HG03521 (cell line): ENCODE data around the gene TRIM41.
"Not testable (repeated sequence)": the region's sequence is repeated elsewhere in the genome, so short reads cannot be mapped to it uniquely, and the experiment has no call there.

Experiments
- ATAC-seq: cut with Tn5 transposase; IDR thresholded peaks from one replicate; pipeline ENCODE4 v1.9.1; 2021; ENCODE audit warnings: mild to moderate bottlenecking, moderate library complexity; ENCODE audit not compliant: unreplicated experiment

The TRIM41 gene

DNA sequence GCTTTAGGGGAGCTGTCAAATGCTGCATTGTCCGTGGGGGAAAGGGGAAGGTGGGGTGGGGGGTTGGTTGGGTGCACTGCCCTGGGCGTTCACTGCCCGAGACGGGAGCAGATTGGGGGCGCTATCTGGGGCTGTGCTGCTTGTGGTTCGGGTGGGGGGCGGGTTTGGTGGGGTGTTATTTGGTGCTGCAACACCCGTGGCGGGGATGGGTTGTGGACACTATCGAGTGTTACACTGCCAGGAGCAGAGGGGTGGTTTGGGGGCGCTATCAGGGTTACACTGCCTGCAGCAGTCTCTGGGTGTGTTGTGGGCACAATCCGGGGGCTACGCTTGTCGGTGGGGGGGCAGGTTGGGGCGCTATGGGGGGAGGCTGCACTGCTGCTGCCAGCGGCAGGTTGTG, 59.3 kb downstream of the TRIM41 start:
- not testable (repeated sequence) for ATAC-seq

DNA sequence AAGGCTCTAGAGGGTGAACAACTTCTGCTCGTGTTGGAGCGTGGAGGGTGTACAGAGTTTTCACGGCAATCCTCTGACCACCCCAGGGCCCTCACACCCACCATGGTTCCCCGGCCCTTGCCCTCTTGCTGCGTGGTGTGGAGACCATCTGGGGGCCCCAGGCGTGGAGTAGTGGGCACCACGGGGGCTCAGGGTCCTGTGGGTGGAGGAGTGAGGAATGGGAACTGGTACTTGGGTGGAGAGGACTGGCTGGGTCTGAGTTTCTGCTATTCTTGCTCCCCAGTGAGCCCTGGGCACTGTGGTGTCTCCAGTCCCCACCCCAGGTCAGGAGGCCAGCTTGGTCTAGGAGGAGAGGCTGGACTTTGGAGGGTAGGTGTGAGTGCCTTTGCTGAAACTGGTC, 59.8 kb downstream of the TRIM41 start:
- no peak for ATAC-seq

DNA sequence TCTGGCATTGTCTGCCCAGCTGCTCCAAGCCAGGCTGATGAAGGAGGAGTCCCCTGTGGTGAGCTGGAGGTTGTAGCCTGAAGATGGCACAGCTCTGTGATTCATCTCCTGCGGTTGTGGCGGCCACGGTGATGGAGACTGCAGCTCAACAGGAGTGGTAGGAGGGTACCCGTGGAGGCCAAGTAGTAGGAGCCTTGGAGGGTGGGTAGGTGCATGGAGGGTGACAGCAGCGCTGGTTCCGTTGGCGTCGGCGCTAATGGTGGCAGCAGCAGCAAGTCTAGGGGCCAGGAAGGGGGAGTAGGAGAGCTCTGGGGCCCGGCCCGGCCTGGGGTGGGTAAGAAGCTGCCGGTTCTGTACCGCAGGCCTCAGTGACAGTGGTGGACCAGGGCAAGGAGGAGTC, 60.3 kb downstream of the TRIM41 start:
- ATAC-seq: no peak

DNA sequence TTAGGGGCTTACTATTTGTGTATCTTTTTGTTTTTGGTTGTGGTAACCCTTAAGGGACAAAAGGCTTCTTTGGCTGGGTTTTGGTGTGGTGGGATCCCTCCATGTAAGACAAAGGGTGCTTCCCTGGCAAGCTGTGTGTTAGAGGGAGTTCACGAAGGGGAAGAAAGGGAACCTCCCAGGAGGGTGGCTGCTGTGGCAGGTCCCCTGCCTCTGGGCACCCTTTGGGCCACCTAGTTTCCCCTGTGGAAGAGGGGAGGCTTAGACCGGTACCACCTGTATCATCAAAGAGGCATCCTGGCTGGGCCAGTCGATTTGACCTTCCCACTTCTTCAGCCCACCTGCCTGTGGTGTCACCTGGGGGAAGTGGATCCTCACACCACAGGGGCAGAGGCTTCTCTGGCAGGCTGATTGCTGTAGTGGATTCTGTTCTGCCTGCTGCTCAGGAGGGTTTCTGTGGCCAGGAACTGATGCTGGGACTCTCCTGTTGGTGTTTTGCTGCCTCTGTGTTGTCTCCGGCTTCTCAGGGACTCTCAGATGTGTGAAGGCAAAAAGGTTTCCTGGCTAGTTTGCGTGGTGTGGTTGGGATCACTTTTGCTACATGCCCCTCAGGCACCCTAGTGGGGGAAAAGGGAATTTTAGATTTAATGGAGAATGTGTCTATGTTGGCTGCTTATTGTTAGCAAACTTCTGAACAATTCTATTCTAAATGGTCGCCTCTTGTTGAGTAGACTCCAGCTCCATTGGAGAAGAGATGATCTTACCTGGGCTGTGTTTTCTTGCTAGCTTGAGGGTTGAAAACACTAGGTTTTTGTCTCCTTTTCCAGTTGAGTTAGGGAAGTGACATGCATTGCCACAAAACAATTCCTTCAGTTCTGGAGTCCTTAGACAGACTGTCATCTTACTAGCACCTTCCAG, 61.0 kb downstream of the TRIM41 start:
- ATAC-seq: not testable (repeated sequence)
